Thymus (tissue), 11 donors: ENCODE data around the gene CRYGS. TPM values are rescaled to one million over a fixed set of nuclear protein-coding genes. Genes with fewer than 3 reads are reported as not detected.
A peak's percentile ranks its signal among the peaks of the same experiment; 100 is the strongest.
"Not testable (repeated sequence)": the region's sequence is repeated elsewhere in the genome, so short reads cannot be mapped to it uniquely, and the experiment has no call there.

Source experiments
- DNase-seq, 9 donors: peaks; one replicate each; pipeline ENCODE4 v3.0.0-alpha.2; 2013; ENCODE audit warnings: low spot score in 9 of 9, low read depth in 6 of 9, missing footprints in 1 of 9
- H3K27ac ChIP-seq, 2 donors: one replicate each; pipeline ENCODE4 v1.5.1; 2013; ENCODE audit warnings: control low read depth in 1 of 2, low read depth in 1 of 2, low read length in 1 of 2, mild to moderate bottlenecking in 1 of 2, moderate library complexity in 1 of 2
- H3K27me3 ChIP-seq, 2 donors: one replicate each; pipeline ENCODE4 v1.5.1; 2013; ENCODE audit warnings: low read length in 1 of 2; ENCODE audit not compliant: control insufficient read depth in 2 of 2, insufficient read depth in 1 of 2
- H3K36me3 ChIP-seq, 2 donors: one replicate each; pipeline ENCODE4 v1.5.1; 2013; ENCODE audit warnings: low read length in 1 of 2, mild to moderate bottlenecking in 1 of 2, moderate library complexity in 1 of 2; ENCODE audit not compliant: control insufficient read depth in 2 of 2, insufficient read depth in 2 of 2
- H3K4me1 ChIP-seq, 2 donors: one replicate each; pipeline ENCODE4 v1.5.1; 2013; ENCODE audit warnings: low read length in 2 of 2; ENCODE audit not compliant: control insufficient read depth in 2 of 2, insufficient read depth in 2 of 2
- H3K4me3 ChIP-seq, 2 donors: one replicate each; pipeline ENCODE4 v1.5.1; 2013; ENCODE audit warnings: low read length in 2 of 2, control low read depth in 1 of 2, mild to moderate bottlenecking in 1 of 2
- H3K9me3 ChIP-seq, 2 donors: one replicate each; pipeline ENCODE4 v1.5.1; 2013; ENCODE audit warnings: low read length in 1 of 2, mild to moderate bottlenecking in 1 of 2; ENCODE audit not compliant: control insufficient read depth in 2 of 2, insufficient read depth in 1 of 2
- WGBS: extraction: QIAGEN DNeasy Blood & Tissue Kit; methylation state at CpG from one replicate; pipeline ENCODE4 v1.1.7; 2013; 5-methylcytosine and 5-hydroxymethylcytosine counted together
- polyA plus RNA-seq: library from polyadenylated mRNA; stranded (reverse); fragments of 200-250 nt; gene quantifications from one replicate; pipeline ENCODE4 v1.2.3, GENCODE V29; 2013
- total RNA-seq: library from RNA; stranded (reverse); fragments of 120-200 nt; gene quantifications from one replicate; pipeline ENCODE4 v1.2.4, GENCODE V29; 2013
- donor health status: healthy.

Gene CRYGS
- total and polyA plus RNA-seq, 2 donors: 3.1 to 21.0 TPM

DNA sequence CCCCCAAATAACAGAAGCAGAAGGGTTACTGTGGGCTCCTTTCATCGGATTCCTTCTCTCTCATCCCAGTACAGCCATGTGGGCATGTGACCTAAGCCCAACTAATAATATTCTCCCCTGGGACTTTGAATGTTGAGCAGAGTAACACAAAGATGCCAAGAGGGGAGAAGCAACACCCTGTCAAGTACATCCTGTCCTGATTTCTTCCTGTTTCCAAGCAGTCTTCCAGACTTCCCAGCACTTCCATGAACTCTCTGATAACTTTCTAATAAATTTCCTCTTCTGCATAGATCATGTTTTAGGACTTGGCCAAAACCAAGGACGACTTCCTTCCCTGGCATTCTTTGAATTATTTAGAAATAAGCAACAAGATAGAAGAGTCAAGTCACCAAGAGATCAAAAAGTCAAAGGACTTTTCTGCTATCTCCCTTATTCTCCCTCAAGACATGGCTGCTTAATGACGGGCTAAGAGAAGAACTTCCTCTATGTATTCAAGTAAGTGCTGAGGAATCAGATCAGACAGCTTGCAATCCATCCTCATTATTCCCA lies 37.9 kb downstream of the CRYGS start:
- H3K27ac ChIP-seq: no peak overlapping the region
- H3K9me3 ChIP-seq: no peaks in the 10 kb centered on the region
- H3K4me1 ChIP-seq: peaks cover 0 to 16% of the 10 kb centered on the region in 2 donors
- no peak for DNase-seq
- 95% methylated on average over 3 of the region's 3 CpGs for WGBS
- H3K27me3 ChIP-seq: no peaks in the 10 kb centered on the region
- no peak overlapping the region for H3K4me3 ChIP-seq
- no peaks in the 10 kb centered on the region for H3K36me3 ChIP-seq

DNA sequence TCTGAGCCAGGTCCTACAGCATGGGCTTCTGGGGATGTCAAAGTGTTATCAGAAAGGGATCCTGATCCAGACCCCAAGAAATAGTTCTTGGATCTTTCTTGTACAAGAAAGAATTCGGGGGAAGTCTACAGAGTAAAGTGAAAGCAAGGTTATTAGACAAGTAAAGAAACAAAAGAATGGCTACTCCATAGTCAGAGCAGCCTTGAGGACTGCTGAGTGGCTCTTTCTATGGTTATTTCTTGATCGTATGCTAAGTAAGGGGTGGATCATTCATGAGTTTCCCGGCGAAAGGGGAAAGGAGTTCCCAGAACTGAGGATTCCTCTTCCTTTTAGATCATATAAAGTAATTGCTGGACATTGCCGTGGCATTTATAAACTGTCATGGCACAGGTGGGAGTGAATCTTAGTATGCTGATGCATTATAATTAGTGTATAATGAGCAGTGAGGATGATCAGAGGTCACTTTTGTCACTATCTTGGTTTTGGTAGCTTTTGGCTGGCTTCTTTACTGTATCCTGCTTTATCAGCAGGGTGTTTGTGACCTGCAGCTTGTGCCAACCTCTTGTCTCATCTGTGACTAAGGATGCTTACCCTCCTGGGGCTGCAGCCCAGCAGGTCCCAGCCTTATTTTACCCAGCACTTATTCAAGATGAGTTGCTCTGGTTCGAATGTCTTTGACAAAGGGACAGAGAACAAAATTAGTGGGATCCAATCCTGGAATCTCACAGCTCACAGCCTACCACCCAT lies 41.0 kb downstream of the CRYGS start:
- peaks cover 0 to 6% of the 10 kb centered on the region in 2 donors for H3K4me1 ChIP-seq
- no peaks in the 10 kb centered on the region for H3K36me3 ChIP-seq
- H3K9me3 ChIP-seq: no peaks in the 10 kb centered on the region
- no peaks in the 10 kb centered on the region for H3K27me3 ChIP-seq
- 80% methylated on average over 6 of the region's 6 CpGs for WGBS
- no peak overlapping the region for H3K27ac ChIP-seq
- DNase-seq: no peak
- H3K4me3 ChIP-seq: no peak overlapping the region

DNA sequence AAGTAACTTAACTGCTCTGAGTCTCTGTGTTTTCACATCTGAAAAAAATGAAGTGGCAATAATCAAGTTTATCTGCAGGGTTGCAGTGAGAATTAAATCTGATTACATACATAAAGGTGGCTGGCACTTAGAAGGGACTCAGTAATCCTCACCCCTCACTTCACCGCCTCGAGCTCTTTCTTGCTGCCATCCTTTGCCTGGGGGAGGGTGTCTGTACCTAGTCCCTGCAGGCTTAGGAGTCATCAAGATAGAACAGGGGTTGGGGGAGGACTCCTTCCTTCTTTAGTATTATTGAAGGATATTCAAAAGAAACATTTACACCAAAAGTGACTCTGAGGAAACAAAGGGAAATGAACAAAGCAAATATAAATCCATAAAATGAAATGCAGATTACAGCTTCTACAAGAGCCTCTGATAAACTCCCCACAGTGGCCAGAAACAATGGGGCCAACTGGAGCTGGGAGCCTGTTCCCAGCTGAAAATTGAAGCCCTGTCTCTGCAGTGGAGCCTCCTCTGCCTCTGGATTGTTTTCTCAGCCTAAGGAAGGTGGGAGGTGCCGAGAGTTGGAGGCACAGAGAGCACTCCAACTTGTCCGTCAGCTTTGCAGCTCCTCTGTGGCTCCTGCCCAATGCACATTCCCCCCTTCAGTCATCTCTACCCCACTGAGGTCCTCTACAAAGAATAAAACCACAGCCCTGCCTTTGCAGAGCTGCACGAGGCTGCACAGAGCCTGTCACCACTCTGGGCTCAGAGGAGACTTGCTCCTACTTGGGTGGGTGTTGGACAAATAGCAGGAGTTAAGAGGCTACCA lies 41.8 kb downstream of the CRYGS start:
- Histone ChIP-seq H3K27ac (no peak overlapping the region), H3K4me1 (peaks cover 0 to 6% of the 10 kb centered on the region in 2 donors), H3K27me3 (no peaks in the 10 kb centered on the region), H3K9me3 (no peaks in the 10 kb centered on the region), H3K36me3 (no peaks in the 10 kb centered on the region), H3K4me3 (no peak overlapping the region)
- DNase-seq: peak in 1 of 9 donors; percentile 27
- 40% methylated on average over 5 of the region's 5 CpGs for WGBS

DNA sequence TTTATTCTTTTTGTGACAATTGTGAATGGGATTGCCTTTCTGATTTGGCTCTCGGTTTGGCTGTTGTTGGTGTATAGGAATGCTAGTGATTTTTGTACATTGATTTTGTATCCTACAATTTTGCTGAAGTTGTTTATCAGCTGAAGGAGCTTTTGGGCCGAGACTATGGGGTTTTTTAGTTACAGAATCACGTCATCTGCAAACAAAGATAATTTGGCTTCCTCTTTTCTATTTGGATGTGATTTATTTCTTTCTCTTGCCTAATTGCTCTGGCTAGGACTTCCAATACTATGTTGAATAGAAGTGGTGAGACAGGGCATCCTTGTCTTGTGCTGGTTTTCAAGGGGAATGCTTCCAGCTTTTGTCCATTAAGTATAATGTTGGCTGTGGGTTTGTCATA lies 44.2 kb downstream of the CRYGS start:
- not testable (repeated sequence) for H3K9me3 ChIP-seq, H3K36me3 ChIP-seq, H3K4me1 ChIP-seq, H3K4me3 ChIP-seq, DNase-seq, H3K27me3 ChIP-seq, H3K27ac ChIP-seq
- WGBS: 86% methylated on average over 3 of the region's 3 CpGs

DNA sequence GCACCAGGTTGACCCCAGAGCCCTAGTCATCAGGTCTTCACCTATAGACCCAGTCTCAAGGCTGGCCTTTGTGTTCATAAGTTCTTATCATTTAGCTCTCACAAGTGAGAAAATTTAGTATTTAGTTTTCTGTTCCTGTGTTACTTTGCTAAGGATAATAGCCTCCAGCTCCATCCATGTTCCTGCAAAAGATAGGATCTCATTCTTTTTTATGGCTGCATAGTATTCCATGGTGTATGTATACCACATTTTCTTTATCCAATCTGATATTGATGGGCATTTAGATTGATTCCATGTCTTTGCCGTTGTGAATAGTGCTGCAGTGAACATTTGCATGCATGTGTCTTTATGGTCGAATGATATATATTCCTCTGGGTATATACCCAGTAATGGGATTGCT lies 46.2 kb downstream of the CRYGS start:
- H3K4me3 ChIP-seq, H3K4me1 ChIP-seq, H3K27me3 ChIP-seq, H3K36me3 ChIP-seq, H3K27ac ChIP-seq, DNase-seq, H3K9me3 ChIP-seq: not testable (repeated sequence)
- WGBS: 96% methylated on average over 2 of the region's 2 CpGs

DNA sequence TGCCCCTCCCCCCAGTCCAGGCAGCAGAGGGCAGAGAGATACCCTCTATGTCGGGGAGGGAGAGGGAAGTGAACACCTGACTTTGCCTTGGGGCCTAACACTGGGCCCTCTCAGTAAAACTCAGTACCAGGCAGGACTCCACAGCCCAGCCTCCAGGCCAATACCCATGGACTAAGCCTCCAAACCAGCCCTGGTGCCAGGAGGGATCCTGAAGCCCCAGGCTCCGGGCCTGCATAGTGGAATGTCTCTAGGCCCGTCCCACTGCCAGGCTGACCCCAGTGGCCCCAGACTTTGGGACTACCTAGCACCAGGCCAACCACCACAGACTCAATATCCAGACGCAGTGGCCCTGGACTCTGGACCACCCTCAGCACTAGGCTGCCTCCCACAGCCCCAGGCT lies 46.6 kb downstream of the CRYGS start:
- 94% methylated on average over 4 of the region's 4 CpGs for WGBS
- Histone ChIP-seq H3K4me3 (no peak overlapping the region), H3K36me3 (no peaks in the 10 kb centered on the region), H3K9me3 (no peaks in the 10 kb centered on the region), H3K27me3 (no peaks in the 10 kb centered on the region), H3K4me1 (peaks cover 0 to 3% of the 10 kb centered on the region in 2 donors), H3K27ac (no peak overlapping the region)
- no peak for DNase-seq

DNA sequence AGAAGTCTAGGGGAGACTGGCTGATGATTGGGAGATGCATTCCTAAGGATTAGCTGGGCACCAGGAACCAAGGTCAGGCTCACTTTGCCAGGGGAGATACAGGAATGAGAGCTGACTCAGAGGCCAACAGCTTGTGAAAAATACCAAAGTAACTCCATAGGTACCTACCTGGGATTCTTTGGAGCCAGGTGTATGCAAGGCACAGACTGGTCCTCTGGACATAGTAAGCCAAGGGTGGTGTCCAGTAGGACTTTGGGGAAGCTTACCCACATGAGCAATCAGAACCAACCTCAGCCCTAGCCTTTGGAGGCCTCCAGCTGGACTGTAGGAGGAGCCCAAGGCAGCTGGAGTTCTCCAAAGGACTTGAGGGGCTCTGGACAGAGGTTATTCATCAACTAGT lies 47.5 kb downstream of the CRYGS start:
- Histone ChIP-seq H3K36me3 (no peaks in the 10 kb centered on the region), H3K9me3 (no peaks in the 10 kb centered on the region), H3K27me3 (no peaks in the 10 kb centered on the region), H3K4me1 (no peaks in the 10 kb centered on the region), H3K27ac (no peak overlapping the region), H3K4me3 (no peak overlapping the region)
- no peak for DNase-seq

DNA sequence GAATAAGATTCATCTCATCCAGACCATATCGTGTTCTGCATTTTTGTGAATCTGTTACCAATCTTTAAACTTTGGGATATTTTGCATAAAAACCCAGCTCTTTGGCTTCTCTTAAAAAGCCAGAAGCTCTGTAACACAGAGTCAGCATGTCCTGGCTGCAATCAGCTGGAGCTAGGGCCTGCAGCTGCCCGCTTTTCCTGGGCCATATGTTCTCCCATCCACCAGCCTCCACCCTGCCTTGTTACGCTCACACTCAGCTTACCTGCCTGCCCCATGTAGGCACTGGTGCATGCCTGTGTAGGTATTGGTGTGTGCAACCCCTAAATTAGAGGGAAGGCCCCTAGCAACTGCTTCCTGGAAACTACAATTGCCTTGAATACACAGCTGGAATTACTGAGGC lies 48.2 kb downstream of the CRYGS start:
- Histone ChIP-seq H3K4me3 (no peak overlapping the region), H3K27me3 (no peaks in the 10 kb centered on the region), H3K4me1 (no peaks in the 10 kb centered on the region), H3K27ac (no peak overlapping the region), H3K36me3 (no peaks in the 10 kb centered on the region), H3K9me3 (no peaks in the 10 kb centered on the region)
- WGBS: 96% methylated on average over 3 of the region's 3 CpGs
- DNase-seq: no peak

DNA sequence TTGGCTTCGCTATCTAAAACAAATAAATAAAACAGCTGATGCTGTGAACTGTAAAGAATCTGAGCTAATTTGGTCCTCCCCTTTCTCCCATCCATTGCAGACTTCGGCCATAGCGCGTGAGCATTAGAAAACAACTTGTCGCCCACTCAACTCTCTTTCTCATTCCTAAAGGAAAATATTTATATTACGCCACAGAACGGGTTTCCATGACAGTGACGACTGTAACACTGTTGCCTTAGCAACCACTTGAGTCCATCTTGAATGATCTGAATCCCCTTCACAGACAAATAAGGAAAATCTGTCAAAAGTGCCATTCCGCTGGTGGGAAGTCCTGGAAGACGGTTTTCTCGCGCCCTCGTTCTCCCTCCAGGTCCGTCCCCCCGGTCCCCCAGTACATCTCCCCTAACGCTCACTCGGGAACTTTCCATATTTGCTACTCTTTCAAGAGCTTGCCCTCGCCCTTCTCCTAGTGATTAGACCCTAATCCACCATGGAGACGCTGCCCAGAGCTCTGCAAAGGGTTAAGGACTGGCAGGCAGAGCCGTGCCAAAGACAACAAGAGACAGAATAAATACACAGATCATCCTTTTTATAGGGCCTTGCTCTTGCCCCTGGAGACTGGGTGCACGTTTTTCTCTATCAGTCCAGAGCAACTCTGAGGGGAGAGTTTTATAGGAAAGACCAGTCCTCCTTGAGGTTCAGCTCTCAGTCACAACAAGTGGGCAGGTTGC lies 50.5 kb downstream of the CRYGS start:
- Histone ChIP-seq H3K4me1 (no peaks in the 10 kb centered on the region), H3K9me3 (no peaks in the 10 kb centered on the region), H3K36me3 (no peaks in the 10 kb centered on the region), H3K27me3 (no peaks in the 10 kb centered on the region), H3K4me3 (no peak overlapping the region), H3K27ac (no peak overlapping the region)
- no peak for DNase-seq
- 96% methylated on average over 21 of the region's 21 CpGs for WGBS
